IPS-18c (cell line): ENCODE measurements around the gene TMEM82.
"Not testable (repeated sequence)": the region's sequence is repeated elsewhere in the genome, so short reads cannot be mapped to it uniquely, and the experiment has no call there.

Experiments
- H3K4me3 ChIP-seq: 2 replicates; pipeline ENCODE4 v1.7.0; 2013; ENCODE audit warnings: low read depth, mild to moderate bottlenecking, low read length, moderate library complexity; ENCODE audit not compliant: insufficient read depth
- H3K9me3 ChIP-seq: one replicate; pipeline ENCODE4 v1.6.1; 2013; ENCODE audit warnings: mild to moderate bottlenecking, low read length, moderate library complexity; ENCODE audit not compliant: control insufficient read depth, insufficient read depth

The TMEM82 gene

GRCh38 chr1:15742339-15742801, at the start of gene TMEM82:
TSS of gene TMEM82 (plus strand) at chr1:15742499. CDS start at chr1:15742560, 61 bp downstream.
- Histone ChIP-seq H3K9me3 (peaks cover 2% of the 10 kb centered on the region), H3K4me3 (no peak within 1 kb of the TSS; the same call in 1 of the 2 replicates)

DNA sequence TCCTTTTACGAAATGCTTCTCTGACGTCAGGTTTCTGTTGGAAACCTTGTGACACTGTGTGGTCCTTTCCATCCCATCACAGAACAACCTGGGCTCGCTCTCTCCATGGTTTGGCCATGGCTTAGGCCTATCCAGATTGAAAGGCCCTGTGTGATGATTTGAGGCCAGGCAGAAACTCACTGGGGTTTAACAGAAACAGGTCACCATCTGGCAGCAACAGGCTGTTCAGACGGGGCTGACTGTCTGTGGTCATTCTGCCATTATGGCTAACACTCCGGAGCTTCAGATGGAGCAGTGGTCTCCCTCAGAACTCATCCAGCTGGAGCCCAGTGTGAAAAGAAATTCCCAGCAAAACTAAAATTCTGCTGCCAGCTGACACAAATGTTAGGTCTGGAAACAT, 48.9 kb upstream of the TMEM82 start:
- no peak overlapping the region for H3K4me3 ChIP-seq
- H3K9me3 ChIP-seq: peaks cover 2% of the 10 kb centered on the region

- H3K4me3 ChIP-seq: no peak overlapping the region
- H3K9me3 ChIP-seq: no peaks in the 10 kb centered on the region
Measured at GRCh38 chr1:15696956-15697521, 45.3 kb upstream of the TMEM82 start.

DNA sequence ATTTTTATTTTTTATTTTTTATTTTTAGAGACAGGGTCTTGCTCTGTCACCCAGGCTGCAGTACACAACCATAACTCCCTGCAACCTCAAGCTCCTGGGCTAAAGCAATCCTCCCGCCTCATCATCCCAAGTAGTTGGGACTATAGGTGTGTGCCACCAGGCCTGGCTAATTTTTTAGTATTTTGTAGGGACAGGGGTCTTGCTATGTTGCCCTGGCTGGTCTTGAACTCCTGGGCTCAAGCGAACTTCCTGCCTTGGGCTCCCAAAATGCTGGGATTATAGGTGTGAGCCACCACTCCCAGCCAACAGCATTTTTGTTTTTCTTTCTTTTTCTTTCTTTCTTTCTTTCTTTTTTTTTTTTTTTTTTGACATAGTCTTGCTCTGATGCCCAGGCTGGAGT, 44.1 kb upstream of the TMEM82 start:
- no peaks in the 10 kb centered on the region for H3K9me3 ChIP-seq
- no peak overlapping the region for H3K4me3 ChIP-seq

- not testable (repeated sequence) for H3K9me3 ChIP-seq, H3K4me3 ChIP-seq
Measured at GRCh38 chr1:15699321-15699720, 43.0 kb upstream of the TMEM82 start.

DNA sequence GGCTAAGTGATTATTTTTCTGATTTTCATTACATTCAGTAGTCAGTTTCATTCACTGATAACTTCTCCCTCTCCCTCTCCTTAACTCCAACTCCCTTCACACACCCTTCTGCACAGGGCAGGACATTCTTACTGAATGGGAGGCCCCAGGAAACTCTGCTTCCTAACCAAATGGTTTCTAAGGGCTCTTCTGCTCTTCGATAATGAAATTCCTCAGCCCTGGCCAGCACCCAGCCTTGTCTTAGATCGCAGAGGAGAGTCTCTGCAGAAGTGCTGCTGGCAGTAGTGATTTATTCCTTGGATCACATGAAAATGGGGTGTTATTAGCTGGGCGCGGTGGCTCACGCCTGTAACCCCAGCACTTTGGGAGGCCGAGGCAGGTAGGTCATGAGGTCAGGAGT, 41.8 kb upstream of the TMEM82 start:
- H3K4me3 ChIP-seq: no peak overlapping the region
- H3K9me3 ChIP-seq: no peaks in the 10 kb centered on the region

- H3K9me3 ChIP-seq: no peaks in the 10 kb centered on the region
- H3K4me3 ChIP-seq: no peak overlapping the region
Measured at GRCh38 chr1:15701784-15702183, 40.5 kb upstream of the TMEM82 start.

GRCh38 chr1:15702722-15703550, 39.4 kb upstream of the TMEM82 start:
- no peaks in the 10 kb centered on the region for H3K9me3 ChIP-seq
- H3K4me3 ChIP-seq: no peak overlapping the region

- H3K4me3 ChIP-seq: no peak overlapping the region
- no peaks in the 10 kb centered on the region for H3K9me3 ChIP-seq
Measured at GRCh38 chr1:15703562-15703961, 38.7 kb upstream of the TMEM82 start.

DNA sequence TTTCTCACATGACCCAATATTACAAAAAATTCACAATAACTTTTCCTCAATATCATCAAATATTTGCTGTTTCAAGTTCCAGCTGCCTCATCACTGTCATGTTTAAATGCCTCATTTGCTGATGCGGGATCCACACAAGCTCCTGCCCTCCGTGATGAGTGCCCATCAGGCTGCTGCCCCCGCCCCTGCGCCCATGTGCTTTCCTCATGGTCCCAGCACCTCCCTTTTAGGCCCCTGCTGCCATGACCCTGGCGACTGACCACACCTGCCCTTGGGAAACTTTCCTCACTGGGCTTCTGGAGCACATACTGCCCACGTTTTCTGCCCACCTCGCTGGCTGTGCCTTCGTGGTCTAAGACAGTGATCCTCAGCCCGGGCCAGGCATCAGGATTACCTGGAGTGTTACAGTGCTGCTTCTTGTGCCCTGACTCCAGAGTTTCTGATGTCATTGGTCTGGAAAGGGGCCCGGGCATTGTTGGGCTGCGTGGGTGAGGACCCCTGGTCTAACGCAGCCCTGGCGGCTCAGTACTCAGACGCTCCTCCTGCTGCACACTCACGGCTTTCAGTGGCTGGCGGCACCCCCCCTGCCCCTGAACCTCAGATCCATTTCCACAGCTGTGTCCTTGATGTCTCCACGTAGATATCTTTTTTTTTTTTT, 37.6 kb upstream of the TMEM82 start:
- H3K9me3 ChIP-seq: no peaks in the 10 kb centered on the region
- no peak overlapping the region for H3K4me3 ChIP-seq

- Histone ChIP-seq H3K9me3 (no peaks in the 10 kb centered on the region), H3K4me3 (no peak overlapping the region)
Measured at GRCh38 chr1:15705184-15705566, 37.1 kb upstream of the TMEM82 start.

DNA sequence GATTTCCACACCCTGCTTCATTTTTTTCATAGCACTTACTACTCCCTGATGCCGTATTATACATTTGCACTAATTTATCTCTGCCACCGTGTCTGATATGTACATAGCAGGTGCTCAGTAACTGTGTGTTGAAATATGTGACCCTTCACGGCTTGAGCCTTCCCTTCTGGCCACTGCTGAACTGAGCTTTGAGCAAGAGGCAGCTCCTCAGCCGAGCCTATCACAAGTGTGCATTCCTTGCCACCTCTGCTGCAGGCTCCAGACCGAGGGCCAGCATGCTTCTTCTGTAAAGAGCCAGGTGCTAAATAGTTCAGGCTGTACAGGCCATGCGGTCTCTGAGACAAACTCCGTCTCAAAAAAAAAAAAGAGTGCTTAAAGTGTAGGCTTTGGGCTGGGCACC, 35.5 kb upstream of the TMEM82 start:
- Histone ChIP-seq H3K4me3 (no peak overlapping the region), H3K9me3 (no peaks in the 10 kb centered on the region)

DNA sequence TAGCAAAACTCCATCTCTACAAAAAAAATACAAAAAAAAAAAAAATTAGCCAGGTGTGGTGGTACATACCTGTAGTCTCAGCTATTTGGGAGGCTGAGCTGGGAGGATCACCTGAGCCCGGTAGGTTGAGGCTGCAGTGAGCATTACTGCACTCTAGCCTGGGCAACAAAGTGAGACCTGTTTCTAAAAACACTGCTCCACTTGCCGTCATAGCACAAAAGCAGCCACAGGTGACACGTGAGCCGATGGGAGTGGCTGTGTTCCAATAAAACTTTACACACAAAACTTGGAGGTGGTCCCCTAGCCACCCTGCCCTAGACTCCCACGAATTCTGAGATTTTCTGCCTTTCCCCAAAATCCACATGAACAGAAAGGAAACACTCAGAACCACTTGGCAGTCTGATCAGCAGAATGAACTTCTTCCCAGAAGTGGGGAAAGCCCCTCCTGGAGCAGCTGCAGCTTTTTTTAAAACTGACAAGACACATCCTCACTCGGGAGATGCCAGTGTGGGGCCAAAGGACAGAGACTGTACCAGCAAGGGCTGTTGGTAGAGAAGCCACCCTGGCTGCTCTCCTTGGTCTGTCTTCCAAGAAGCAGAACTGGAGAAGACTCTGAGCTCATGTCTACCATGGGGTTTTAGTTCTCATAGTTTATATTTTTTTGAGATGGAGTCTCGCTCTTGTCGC, 34.9 kb upstream of the TMEM82 start:
- Histone ChIP-seq H3K4me3 (no peak overlapping the region), H3K9me3 (no peaks in the 10 kb centered on the region)

- Histone ChIP-seq H3K4me3 (no peak overlapping the region), H3K9me3 (no peaks in the 10 kb centered on the region)
Measured at GRCh38 chr1:15708486-15709137, 33.7 kb upstream of the TMEM82 start.

- Histone ChIP-seq H3K4me3 (no peak overlapping the region), H3K9me3 (no peaks in the 10 kb centered on the region)
Measured at GRCh38 chr1:15709226-15709625, 33.1 kb upstream of the TMEM82 start.

- Histone ChIP-seq H3K4me3 (no peak overlapping the region), H3K9me3 (no peaks in the 10 kb centered on the region)
Measured at GRCh38 chr1:15712168-15712567, 30.1 kb upstream of the TMEM82 start.

DNA sequence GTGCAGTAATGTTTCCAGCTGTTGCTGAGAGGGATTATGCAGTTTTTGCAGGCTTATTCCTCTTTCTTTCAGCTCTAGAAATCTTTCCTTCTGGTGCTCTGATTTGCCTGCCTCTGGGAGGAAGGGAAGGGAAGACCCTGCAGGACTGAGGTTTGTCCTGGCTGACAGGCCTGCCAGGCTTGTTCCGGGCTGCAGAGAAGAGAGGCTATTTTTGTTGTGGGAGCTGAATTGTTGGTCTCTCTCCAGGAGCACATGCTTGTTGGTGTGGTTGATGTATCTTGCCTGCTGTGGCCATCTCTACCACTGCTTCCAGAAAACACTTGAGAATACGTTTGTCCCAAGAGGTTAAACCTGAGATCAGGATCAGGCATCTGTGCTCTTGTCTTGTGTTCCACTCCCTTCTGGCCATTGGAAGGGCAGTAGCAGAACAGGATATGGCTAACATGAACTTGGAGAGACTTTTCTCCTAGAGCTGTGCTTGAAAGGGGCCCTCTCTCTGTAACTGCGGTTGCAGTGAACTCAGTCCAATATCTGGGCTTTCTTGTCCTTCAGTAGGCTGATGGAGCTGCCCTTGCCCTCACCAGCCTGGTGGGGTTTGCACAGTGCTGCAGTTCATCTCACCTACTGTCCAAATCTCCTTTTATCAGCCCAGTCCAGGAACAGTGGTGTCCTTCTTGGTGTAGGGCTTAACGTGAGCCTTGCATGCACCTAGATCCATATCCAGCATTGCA, 27.7 kb upstream of the TMEM82 start:
- Histone ChIP-seq H3K9me3 (no peaks in the 10 kb centered on the region), H3K4me3 (no peak overlapping the region)
